IMR-90 (cell line): ENCODE results near the gene PCBP3. TPM values are rescaled to one million over a fixed set of nuclear protein-coding genes. Genes with fewer than 3 reads are reported as not detected.

Experiments
- ATAC-seq: fragments of 200-7000 bp; cut with Tn5 transposase; 2 replicates; pipeline ENCODE4 v1.9.1; 2020; ENCODE audit warnings: low read depth, mild to moderate bottlenecking, moderate library complexity
- BruUV-seq: library from RNA; stranded (reverse); fragments of 400-500 nt; replicated peaks from 2 replicates; lab custom pipeline; 2021; lab: Mats Ljungman, UMichigan
- CTCF ChIA-PET: fragments of 300-600 bp; formaldehyde crosslinking; extraction: SDS; loops from one replicate; lab custom pipeline; 2021; ENCODE audit warnings: antibody characterized with exemption; lab: Yijun Ruan, JAX
- POLR2A ChIA-PET: fragments of 300-600 bp; sonication (Branson Sonifier 250); formaldehyde crosslinking; loops from one replicate; lab custom pipeline; 2022; ENCODE audit warnings: antibody characterized with exemption; ENCODE audit not compliant: unreplicated experiment; lab: Charles Lee
- DNase-seq: peaks from one replicate; pipeline ENCODE4 v3.0.0; 2013
- H2AFZ ChIP-seq: replicated peaks from 2 replicates; pipeline ENCODE3; 2013; ENCODE audit warnings: low read length, mild to moderate bottlenecking; ENCODE audit not compliant: poor library complexity
- H2AK5ac ChIP-seq: 2 replicates; pipeline ENCODE4 v1.6.1; 2013; ENCODE audit warnings: low read depth, low read length, inconsistent platforms
- H2AK9ac ChIP-seq: replicated peaks from 2 replicates; pipeline ENCODE3; 2013; ENCODE audit warnings: mild to moderate bottlenecking, low read depth, low read length, moderate library complexity; ENCODE audit not compliant: poor library complexity
- H2BK120ac ChIP-seq: 2 replicates; pipeline ENCODE4 v1.6.1; 2013; ENCODE audit warnings: low read depth, low read length, inconsistent platforms
- H2BK15ac ChIP-seq: 3 replicates; pipeline ENCODE4 v1.6.1; 2013; ENCODE audit warnings: low read depth, low read length, inconsistent platforms
- H2BK20ac ChIP-seq: 2 replicates; pipeline ENCODE4 v1.6.1; 2013; ENCODE audit warnings: low read depth, mild to moderate bottlenecking, inconsistent platforms, low read length, moderate library complexity
- H2BK5ac ChIP-seq: 2 replicates; pipeline ENCODE4 v1.6.1; 2013; ENCODE audit warnings: mild to moderate bottlenecking, low read depth, low read length, inconsistent platforms; ENCODE audit not compliant: poor library complexity, severe bottlenecking
- H3K14ac ChIP-seq: replicated peaks from 2 replicates; pipeline ENCODE4 v1.6.1; 2013; ENCODE audit warnings: low read depth, low read length, inconsistent platforms
- H3K18ac ChIP-seq: 2 replicates; pipeline ENCODE4 v1.6.1; 2013; ENCODE audit warnings: low read depth, low read length, control low read depth
- H3K23ac ChIP-seq: 2 replicates; pipeline ENCODE4 v1.6.1; 2013; ENCODE audit warnings: low read depth, low read length, inconsistent platforms
- H3K27ac ChIP-seq: 2 replicates; pipeline ENCODE4 v1.5.1; 2013; ENCODE audit warnings: mild to moderate bottlenecking, control low read depth, low read length; ENCODE audit not compliant: insufficient read depth
- H3K27me3 ChIP-seq: 2 replicates; pipeline ENCODE4 v1.6.1; 2013; ENCODE audit warnings: low read length; ENCODE audit not compliant: control insufficient read depth, insufficient read depth
- H3K36me3 ChIP-seq: 2 replicates; pipeline ENCODE4 v1.6.1; 2013; ENCODE audit warnings: low read length, mixed read lengths; ENCODE audit not compliant: control insufficient read depth, insufficient read depth
- H3K4ac ChIP-seq: 2 replicates; pipeline ENCODE4 v1.6.1; 2013; ENCODE audit warnings: low read depth, low read length, inconsistent platforms
- H3K4me1 ChIP-seq: 2 replicates; pipeline ENCODE4 v1.6.1; 2013; ENCODE audit warnings: low read length, mixed read lengths; ENCODE audit not compliant: control insufficient read depth, insufficient read depth
- H3K4me2 ChIP-seq: 2 replicates; pipeline ENCODE4 v1.6.1; 2013; ENCODE audit warnings: low read depth, mild to moderate bottlenecking, control low read depth, low read length, moderate library complexity
- H3K4me3 ChIP-seq: 2 replicates; pipeline ENCODE4 v1.5.1; 2013; ENCODE audit warnings: low read depth, mild to moderate bottlenecking, control low read depth, low read length, moderate library complexity; ENCODE audit not compliant: insufficient read depth
- H3K56ac ChIP-seq: 2 replicates; pipeline ENCODE4 v1.6.1; 2013; ENCODE audit warnings: low read length, inconsistent platforms; ENCODE audit not compliant: insufficient read depth; ENCODE audit errors: extremely low read depth
- H3K79me1 ChIP-seq, 2 experiments: 2 replicates each; pipeline ENCODE4 v1.6.1; 2013; ENCODE audit warnings: low read length in 2 of 2, inconsistent platforms in 1 of 2, low read depth in 1 of 2
- H3K9ac ChIP-seq: 2 replicates; pipeline ENCODE4 v1.6.1; 2013; ENCODE audit warnings: low read depth, low read length, control low read depth
- H3K9me1 ChIP-seq: 2 replicates; pipeline ENCODE4 v1.6.1; 2013; ENCODE audit warnings: low read length, inconsistent platforms; ENCODE audit not compliant: insufficient read depth
- H3K9me3 ChIP-seq: 2 replicates; pipeline ENCODE4 v1.6.1; 2013; ENCODE audit warnings: low read length; ENCODE audit not compliant: control insufficient read depth, insufficient read depth
- H4K20me1 ChIP-seq: 2 replicates; pipeline ENCODE4 v1.6.1; 2013; ENCODE audit warnings: low read length, inconsistent platforms; ENCODE audit not compliant: insufficient read depth
- H4K5ac ChIP-seq: 2 replicates; pipeline ENCODE4 v1.6.1; 2013; ENCODE audit warnings: mild to moderate bottlenecking, low read depth, low read length, control low read depth
- H4K8ac ChIP-seq, 2 experiments: 2 replicates each; pipeline ENCODE4 v1.6.1; 2013; ENCODE audit warnings: low read depth in 2 of 2, low read length in 2 of 2, control low read depth in 1 of 2, inconsistent platforms in 1 of 2
- H4K91ac ChIP-seq: 2 replicates; pipeline ENCODE4 v1.6.1; 2013; ENCODE audit warnings: low read depth, low read length, inconsistent platforms; ENCODE audit not compliant: insufficient read depth
- BHLHE40 ChIP-seq: fragments of 150-350 bp; IDR thresholded peaks from 2 replicates; pipeline ENCODE4 v1.6.1; 2016; ENCODE audit warnings: mild to moderate bottlenecking, low read depth, low read length
- CEBPB ChIP-seq: IDR thresholded peaks from 2 replicates; pipeline ENCODE4 v1.6.1; 2012; ENCODE audit warnings: low read depth, low read length, improper control_type of control experiment
- CHD1 ChIP-seq: IDR thresholded peaks from 2 replicates; pipeline ENCODE4 v1.6.1; 2012; ENCODE audit warnings: low read depth, low read length, improper control_type of control experiment
- CTCF ChIP-seq: conservative IDR thresholded peaks from 2 replicates; pipeline ENCODE4 v1.5.1; 2012; ENCODE audit warnings: mild to moderate bottlenecking, low read depth, low read length, improper control_type of control experiment
- ELK1 ChIP-seq: fragments of 150-350 bp; IDR thresholded peaks from 2 replicates; pipeline ENCODE4 v1.6.1; 2016; ENCODE audit warnings: low read depth, mild to moderate bottlenecking, low read length, moderate library complexity, borderline replicate concordance
- FOS ChIP-seq: fragments of 150-350 bp; IDR thresholded peaks from 2 replicates; pipeline ENCODE4 v1.6.1; 2016; ENCODE audit warnings: low read depth, low read length
- MAFK ChIP-seq: IDR thresholded peaks from 2 replicates; pipeline ENCODE4 v1.6.1; 2012; ENCODE audit warnings: low read depth, low read length, improper control_type of control experiment
- MAZ ChIP-seq: IDR thresholded peaks from 2 replicates; pipeline ENCODE4 v1.6.1; 2012; ENCODE audit warnings: low read depth, mild to moderate bottlenecking, low read length, improper control_type of control experiment, moderate library complexity, borderline replicate concordance
- MXI1 ChIP-seq: IDR thresholded peaks from 2 replicates; pipeline ENCODE4 v1.6.1; 2012; ENCODE audit warnings: low read depth, mild to moderate bottlenecking, low read length, moderate library complexity, borderline replicate concordance
- NFE2L2 ChIP-seq: fragments of 150-350 bp; IDR thresholded peaks from 2 replicates; pipeline ENCODE4 v1.6.1; 2016; ENCODE audit warnings: low read depth, mild to moderate bottlenecking, low read length
- POLR2A ChIP-seq: IDR thresholded peaks from 2 replicates; pipeline ENCODE4 v1.6.1; 2012; ENCODE audit warnings: mild to moderate bottlenecking, low read depth, low read length
- RAD21 ChIP-seq: IDR thresholded peaks from 2 replicates; pipeline ENCODE4 v1.6.1; 2012; ENCODE audit warnings: low read length, improper control_type of control experiment
- RCOR1 ChIP-seq: IDR thresholded peaks from 2 replicates; pipeline ENCODE4 v1.6.1; 2012; ENCODE audit warnings: mild to moderate bottlenecking, low read length, improper control_type of control experiment; ENCODE audit not compliant: insufficient replicate concordance
- RFX5 ChIP-seq: IDR thresholded peaks from 2 replicates; pipeline ENCODE4 v1.8.0; 2012; ENCODE audit warnings: low read depth, mild to moderate bottlenecking, low read length, moderate library complexity
- SMC3 ChIP-seq: fragments of 150-350 bp; IDR thresholded peaks from 2 replicates; pipeline ENCODE4 v1.6.1; 2016; ENCODE audit warnings: low read depth, mild to moderate bottlenecking, antibody characterized with exemption, low read length, moderate library complexity
- USF2 ChIP-seq: fragments of 150-350 bp; IDR thresholded peaks from 2 replicates; pipeline ENCODE4 v1.6.1; 2017; ENCODE audit warnings: mild to moderate bottlenecking, antibody characterized with exemption, low read length, low read depth
- WGBS, 2 experiments: methylation state at CpG; one replicate each; pipeline versions ENCODE4 v1.1.5 to v1.1.7; 2013; ENCODE audit warnings: missing lambda C conversion rate in 2 of 2; ENCODE audit not compliant: insufficient read length in 1 of 2; ENCODE audit errors: extremely low coverage in 2 of 2; 5-methylcytosine and 5-hydroxymethylcytosine counted together
- dilution Hi-C: fragments of 300-500 bp; cut with HindIII; formaldehyde crosslinking; loops from one replicate; pipeline ENCODE4 v1.14.3; 2018; ENCODE audit warnings: low sequenced_read_pairs; ENCODE audit not compliant: unreplicated experiment
- in situ Hi-C: fragments of 300-500 bp; cut with MboI; formaldehyde crosslinking; loops from 3 replicates; pipeline ENCODE4 v1.14.3; 2019; ENCODE audit warnings: low sequenced_read_pairs, inconsistent platforms, mixed read lengths
- intact Hi-C: fragments of 100-400 bp; cut with micrococcal nuclease; formaldehyde crosslinking; loops from 2 replicates; pipeline ENCODE4 v1.10.0; 2022
- polyA plus RNA-seq, 3 experiments: library from polyadenylated mRNA; depleted of rRNA; stranded (reverse); fragments of >200 nt; gene quantifications; 2 replicates each; pipeline ENCODE4 v1.2.3, GENCODE V29; 2012; ENCODE audit warnings: low replicate concordance in 1 of 3
- total RNA-seq: library from RNA; depleted of rRNA; stranded (reverse); fragments of >200 nt; gene quantifications from 2 replicates; pipeline ENCODE4 v1.2.3, GENCODE V29; 2012

The PCBP3 gene
- total and polyA plus RNA-seq, 2 of the 4 experiments (the other 2 are of a cell fraction): 2.9 to 3.9 TPM

- Histone ChIP-seq H2BK20ac (no peak overlapping the region), H3K27ac (no peak overlapping the region), H4K5ac (no peak overlapping the region), H2BK5ac (no peak overlapping the region), H3K4me2 (no peak overlapping the region), H2AFZ (no peak overlapping the region), H3K79me1 (no peaks in the 10 kb centered on the region), H3K9me3 (no peaks in the 10 kb centered on the region), H4K20me1 (no peaks in the 10 kb centered on the region), H3K9ac (no peak overlapping the region), H2BK15ac (no peak overlapping the region), H3K56ac (no peak overlapping the region), H3K9me1 (no peaks in the 10 kb centered on the region), H3K27me3 (peaks cover 2% of the 10 kb centered on the region; the same call in 1 of the 2 replicates), H3K18ac (no peak overlapping the region), H3K36me3 (no peaks in the 10 kb centered on the region), H4K8ac (no peak overlapping the region), H2AK5ac (no peak overlapping the region), H2BK120ac (no peak overlapping the region), H3K23ac (no peak overlapping the region), H3K14ac (no peak overlapping the region), H3K4me3 (no peak overlapping the region), H4K91ac (no peak overlapping the region), H2AK9ac (no peak overlapping the region), H3K4ac (no peak overlapping the region), H3K4me1 (peaks cover 5% of the 10 kb centered on the region; the same call in 1 of the 2 replicates)
- TF ChIP-seq NFE2L2 (no peak), USF2 (no peak), MAFK (no peak), BHLHE40 (no peak), RAD21 (no peak), RCOR1 (no peak), CHD1 (no peak), POLR2A (no peak), CEBPB (no peak), CTCF (no peak), MXI1 (no peak), RFX5 (no peak), MAZ (no peak), ELK1 (no peak), SMC3 (no peak), FOS (no peak)
- POLR2A ChIA-PET: no interaction called here
- intact Hi-C loops (no loop called here), dilution Hi-C loops (no loop called here), in situ Hi-C loops (no loop called here)
- WGBS, 2 experiments: no CpG with 5 or more reads among the region's 11 CpGs
- CTCF ChIA-PET: interaction anchor here (1.2 kb wide), 1 partner anchor 18 kb away, joined by 4 read pairs; no protein-coding TSS in a partner anchor
- BruUV-seq: no TSS peak
- no peak for DNase-seq
- no peak for ATAC-seq
Observed at GRCh38 chr21:45952974-45953373, 309.4 kb downstream of the PCBP3 start.
